IMR-90 (cell line): ENCODE results near the gene CALD1. TPM values are rescaled to one million over a fixed set of nuclear protein-coding genes. Genes with fewer than 3 reads are reported as not detected.

Experiments used
- ATAC-seq: fragments of 200-7000 bp; cut with Tn5 transposase; 2 replicates; pipeline ENCODE4 v1.9.1; 2020; ENCODE audit warnings: low read depth, mild to moderate bottlenecking, moderate library complexity
- BruUV-seq: library from RNA; stranded (reverse); fragments of 400-500 nt; replicated peaks from 2 replicates; lab custom pipeline; 2021; lab: Mats Ljungman, UMichigan
- CTCF ChIA-PET: fragments of 300-600 bp; formaldehyde crosslinking; extraction: SDS; loops from one replicate; lab custom pipeline; 2021; ENCODE audit warnings: antibody characterized with exemption; lab: Yijun Ruan, JAX
- POLR2A ChIA-PET: fragments of 300-600 bp; sonication (Branson Sonifier 250); formaldehyde crosslinking; loops from one replicate; lab custom pipeline; 2022; ENCODE audit warnings: antibody characterized with exemption; ENCODE audit not compliant: unreplicated experiment; lab: Charles Lee
- DNase-seq: peaks from one replicate; pipeline ENCODE4 v3.0.0; 2013
- H2AFZ ChIP-seq: replicated peaks from 2 replicates; pipeline ENCODE3; 2013; ENCODE audit warnings: low read length, mild to moderate bottlenecking; ENCODE audit not compliant: poor library complexity
- H2AK5ac ChIP-seq: 2 replicates; pipeline ENCODE4 v1.6.1; 2013; ENCODE audit warnings: low read depth, low read length, inconsistent platforms
- H2AK9ac ChIP-seq: replicated peaks from 2 replicates; pipeline ENCODE3; 2013; ENCODE audit warnings: mild to moderate bottlenecking, low read depth, low read length, moderate library complexity; ENCODE audit not compliant: poor library complexity
- H2BK120ac ChIP-seq: 2 replicates; pipeline ENCODE4 v1.6.1; 2013; ENCODE audit warnings: low read depth, low read length, inconsistent platforms
- H2BK15ac ChIP-seq: 3 replicates; pipeline ENCODE4 v1.6.1; 2013; ENCODE audit warnings: low read depth, low read length, inconsistent platforms
- H2BK20ac ChIP-seq: 2 replicates; pipeline ENCODE4 v1.6.1; 2013; ENCODE audit warnings: low read depth, mild to moderate bottlenecking, inconsistent platforms, low read length, moderate library complexity
- H2BK5ac ChIP-seq: 2 replicates; pipeline ENCODE4 v1.6.1; 2013; ENCODE audit warnings: mild to moderate bottlenecking, low read depth, low read length, inconsistent platforms; ENCODE audit not compliant: poor library complexity, severe bottlenecking
- H3K14ac ChIP-seq: replicated peaks from 2 replicates; pipeline ENCODE4 v1.6.1; 2013; ENCODE audit warnings: low read depth, low read length, inconsistent platforms
- H3K18ac ChIP-seq: 2 replicates; pipeline ENCODE4 v1.6.1; 2013; ENCODE audit warnings: low read depth, low read length, control low read depth
- H3K23ac ChIP-seq: 2 replicates; pipeline ENCODE4 v1.6.1; 2013; ENCODE audit warnings: low read depth, low read length, inconsistent platforms
- H3K27ac ChIP-seq: 2 replicates; pipeline ENCODE4 v1.5.1; 2013; ENCODE audit warnings: mild to moderate bottlenecking, control low read depth, low read length; ENCODE audit not compliant: insufficient read depth
- H3K27me3 ChIP-seq: 2 replicates; pipeline ENCODE4 v1.6.1; 2013; ENCODE audit warnings: low read length; ENCODE audit not compliant: control insufficient read depth, insufficient read depth
- H3K36me3 ChIP-seq: 2 replicates; pipeline ENCODE4 v1.6.1; 2013; ENCODE audit warnings: low read length, mixed read lengths; ENCODE audit not compliant: control insufficient read depth, insufficient read depth
- H3K4ac ChIP-seq: 2 replicates; pipeline ENCODE4 v1.6.1; 2013; ENCODE audit warnings: low read depth, low read length, inconsistent platforms
- H3K4me1 ChIP-seq: 2 replicates; pipeline ENCODE4 v1.6.1; 2013; ENCODE audit warnings: low read length, mixed read lengths; ENCODE audit not compliant: control insufficient read depth, insufficient read depth
- H3K4me2 ChIP-seq: 2 replicates; pipeline ENCODE4 v1.6.1; 2013; ENCODE audit warnings: low read depth, mild to moderate bottlenecking, control low read depth, low read length, moderate library complexity
- H3K4me3 ChIP-seq: 2 replicates; pipeline ENCODE4 v1.5.1; 2013; ENCODE audit warnings: low read depth, mild to moderate bottlenecking, control low read depth, low read length, moderate library complexity; ENCODE audit not compliant: insufficient read depth
- H3K56ac ChIP-seq: 2 replicates; pipeline ENCODE4 v1.6.1; 2013; ENCODE audit warnings: low read length, inconsistent platforms; ENCODE audit not compliant: insufficient read depth; ENCODE audit errors: extremely low read depth
- H3K79me1 ChIP-seq, 2 experiments: 2 replicates each; pipeline ENCODE4 v1.6.1; 2013; ENCODE audit warnings: low read length in 2 of 2, inconsistent platforms in 1 of 2, low read depth in 1 of 2
- H3K9ac ChIP-seq: 2 replicates; pipeline ENCODE4 v1.6.1; 2013; ENCODE audit warnings: low read depth, low read length, control low read depth
- H3K9me1 ChIP-seq: 2 replicates; pipeline ENCODE4 v1.6.1; 2013; ENCODE audit warnings: low read length, inconsistent platforms; ENCODE audit not compliant: insufficient read depth
- H3K9me3 ChIP-seq: 2 replicates; pipeline ENCODE4 v1.6.1; 2013; ENCODE audit warnings: low read length; ENCODE audit not compliant: control insufficient read depth, insufficient read depth
- H4K20me1 ChIP-seq: 2 replicates; pipeline ENCODE4 v1.6.1; 2013; ENCODE audit warnings: low read length, inconsistent platforms; ENCODE audit not compliant: insufficient read depth
- H4K5ac ChIP-seq: 2 replicates; pipeline ENCODE4 v1.6.1; 2013; ENCODE audit warnings: mild to moderate bottlenecking, low read depth, low read length, control low read depth
- H4K8ac ChIP-seq, 2 experiments: 2 replicates each; pipeline ENCODE4 v1.6.1; 2013; ENCODE audit warnings: low read depth in 2 of 2, low read length in 2 of 2, control low read depth in 1 of 2, inconsistent platforms in 1 of 2
- H4K91ac ChIP-seq: 2 replicates; pipeline ENCODE4 v1.6.1; 2013; ENCODE audit warnings: low read depth, low read length, inconsistent platforms; ENCODE audit not compliant: insufficient read depth
- BHLHE40 ChIP-seq: fragments of 150-350 bp; IDR thresholded peaks from 2 replicates; pipeline ENCODE4 v1.6.1; 2016; ENCODE audit warnings: mild to moderate bottlenecking, low read depth, low read length
- CEBPB ChIP-seq: IDR thresholded peaks from 2 replicates; pipeline ENCODE4 v1.6.1; 2012; ENCODE audit warnings: low read depth, low read length, improper control_type of control experiment
- FOS ChIP-seq: fragments of 150-350 bp; IDR thresholded peaks from 2 replicates; pipeline ENCODE4 v1.6.1; 2016; ENCODE audit warnings: low read depth, low read length
- NFE2L2 ChIP-seq: fragments of 150-350 bp; IDR thresholded peaks from 2 replicates; pipeline ENCODE4 v1.6.1; 2016; ENCODE audit warnings: low read depth, mild to moderate bottlenecking, low read length
- POLR2A ChIP-seq: IDR thresholded peaks from 2 replicates; pipeline ENCODE4 v1.6.1; 2012; ENCODE audit warnings: mild to moderate bottlenecking, low read depth, low read length
- RCOR1 ChIP-seq: IDR thresholded peaks from 2 replicates; pipeline ENCODE4 v1.6.1; 2012; ENCODE audit warnings: mild to moderate bottlenecking, low read length, improper control_type of control experiment; ENCODE audit not compliant: insufficient replicate concordance
- WGBS, 2 experiments: methylation state at CpG; one replicate each; pipeline versions ENCODE4 v1.1.5 to v1.1.7; 2013; ENCODE audit warnings: missing lambda C conversion rate in 2 of 2; ENCODE audit not compliant: insufficient read length in 1 of 2; ENCODE audit errors: extremely low coverage in 2 of 2; 5-methylcytosine and 5-hydroxymethylcytosine counted together
- dilution Hi-C: fragments of 300-500 bp; cut with HindIII; formaldehyde crosslinking; loops from one replicate; pipeline ENCODE4 v1.14.3; 2018; ENCODE audit warnings: low sequenced_read_pairs; ENCODE audit not compliant: unreplicated experiment
- in situ Hi-C: fragments of 300-500 bp; cut with MboI; formaldehyde crosslinking; loops from 3 replicates; pipeline ENCODE4 v1.14.3; 2019; ENCODE audit warnings: low sequenced_read_pairs, inconsistent platforms, mixed read lengths
- intact Hi-C: fragments of 100-400 bp; cut with micrococcal nuclease; formaldehyde crosslinking; loops from 2 replicates; pipeline ENCODE4 v1.10.0; 2022
- polyA plus RNA-seq, 3 experiments: library from polyadenylated mRNA; depleted of rRNA; stranded (reverse); fragments of >200 nt; gene quantifications; 2 replicates each; pipeline ENCODE4 v1.2.3, GENCODE V29; 2012; ENCODE audit warnings: low replicate concordance in 1 of 3
- total RNA-seq: library from RNA; depleted of rRNA; stranded (reverse); fragments of >200 nt; gene quantifications from 2 replicates; pipeline ENCODE4 v1.2.3, GENCODE V29; 2012
- TF ChIP-seq, protein P1 (sequence below): fragments of 150-350 bp; IDR thresholded peaks from 2 replicates; pipeline ENCODE4 v1.6.1; 2017; ENCODE audit warnings: mild to moderate bottlenecking, antibody characterized with exemption, low read length, low read depth
- TF ChIP-seq, protein P2 (sequence below): fragments of 150-350 bp; IDR thresholded peaks from 2 replicates; pipeline ENCODE4 v1.6.1; 2016; ENCODE audit warnings: low read depth, mild to moderate bottlenecking, low read length, moderate library complexity, borderline replicate concordance

CALD1 gene
- total and polyA plus RNA-seq, 2 of the 4 experiments (the other 2 are of a cell fraction) = 375 to 487 TPM

DNA sequence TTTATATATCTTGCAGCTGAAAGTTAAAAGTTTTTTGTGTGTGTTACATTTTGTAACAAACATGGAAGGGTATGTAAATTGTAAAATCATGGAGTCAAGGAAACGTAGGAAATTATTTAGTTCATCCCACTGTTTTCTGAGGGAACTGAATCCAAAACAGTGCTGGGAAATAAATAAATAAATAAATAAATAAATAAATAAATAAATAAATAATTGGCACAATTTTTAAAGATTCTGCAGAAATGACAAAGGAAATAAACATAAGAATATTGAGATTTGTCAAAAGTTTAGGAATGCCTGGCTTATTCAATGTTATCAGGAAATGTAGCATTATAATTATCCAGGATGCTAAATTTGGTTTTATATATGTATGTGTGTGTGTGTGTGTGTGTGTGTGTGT is 115.5 kb downstream of the CALD1 start:
- BruUV-seq = no TSS peak
- no peak overlapping the region for H2BK20ac ChIP-seq
- peaks cover 76% of the 10 kb centered on the region for H4K20me1 ChIP-seq
- H3K79me1 ChIP-seq = peaks cover 49 to 87% of the 10 kb centered on the region in 2 experiments; a peak in 3 of 4 replicates
- DNase-seq (no peak), ATAC-seq (no peak)
- no peak overlapping the region for H4K5ac ChIP-seq
- WGBS, 2 experiments = no CpG with 5 or more reads among the region's 1 CpG
- H4K8ac ChIP-seq = no peak overlapping the region
- peaks cover 24% of the 10 kb centered on the region for H3K36me3 ChIP-seq
- H3K56ac ChIP-seq = no peak overlapping the region
- H3K4me2 ChIP-seq = no peak overlapping the region
- H2AK5ac ChIP-seq = no peak overlapping the region
- H3K4ac ChIP-seq = no peak overlapping the region
- no peak overlapping the region for H3K4me3 ChIP-seq
- dilution Hi-C loops = no loop called here
- H2AFZ ChIP-seq = no peak overlapping the region
- no peak overlapping the region for H3K23ac ChIP-seq
- H2AK9ac ChIP-seq = no peak overlapping the region
- in situ Hi-C loops = no loop called here
- no peak overlapping the region for H3K9ac ChIP-seq
- H3K27ac ChIP-seq = no peak overlapping the region
- intact Hi-C loops = loop anchor here (5.0 kb wide), 1 partner anchor 68 kb away; no protein-coding TSS in a partner anchor
- no peaks in the 10 kb centered on the region for H3K27me3 ChIP-seq
- no peak overlapping the region for H2BK15ac ChIP-seq
- CTCF ChIA-PET = interaction anchor here (0.6 kb wide), 1 partner anchor 95 kb away, joined by 3 read pairs; no protein-coding TSS in a partner anchor
- no peak overlapping the region for H3K18ac ChIP-seq
- H2BK5ac ChIP-seq = no peak overlapping the region
- POLR2A ChIA-PET = no interaction called here
- no peak overlapping the region for H3K14ac ChIP-seq
- H4K91ac ChIP-seq = no peak overlapping the region
- no peak overlapping the region for H2BK120ac ChIP-seq
- TF ChIP-seq FOS (no peak), NFE2L2 (no peak), BHLHE40 (no peak), CEBPB (no peak), POLR2A (no peak), RCOR1 (no peak)
- TF ChIP-seq, protein P1, sequence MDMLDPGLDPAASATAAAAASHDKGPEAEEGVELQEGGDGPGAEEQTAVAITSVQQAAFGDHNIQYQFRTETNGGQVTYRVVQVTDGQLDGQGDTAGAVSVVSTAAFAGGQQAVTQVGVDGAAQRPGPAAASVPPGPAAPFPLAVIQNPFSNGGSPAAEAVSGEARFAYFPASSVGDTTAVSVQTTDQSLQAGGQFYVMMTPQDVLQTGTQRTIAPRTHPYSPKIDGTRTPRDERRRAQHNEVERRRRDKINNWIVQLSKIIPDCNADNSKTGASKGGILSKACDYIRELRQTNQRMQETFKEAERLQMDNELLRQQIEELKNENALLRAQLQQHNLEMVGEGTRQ = no peak
- TF ChIP-seq, protein P2, sequence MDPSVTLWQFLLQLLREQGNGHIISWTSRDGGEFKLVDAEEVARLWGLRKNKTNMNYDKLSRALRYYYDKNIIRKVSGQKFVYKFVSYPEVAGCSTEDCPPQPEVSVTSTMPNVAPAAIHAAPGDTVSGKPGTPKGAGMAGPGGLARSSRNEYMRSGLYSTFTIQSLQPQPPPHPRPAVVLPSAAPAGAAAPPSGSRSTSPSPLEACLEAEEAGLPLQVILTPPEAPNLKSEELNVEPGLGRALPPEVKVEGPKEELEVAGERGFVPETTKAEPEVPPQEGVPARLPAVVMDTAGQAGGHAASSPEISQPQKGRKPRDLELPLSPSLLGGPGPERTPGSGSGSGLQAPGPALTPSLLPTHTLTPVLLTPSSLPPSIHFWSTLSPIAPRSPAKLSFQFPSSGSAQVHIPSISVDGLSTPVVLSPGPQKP = no peak
- peaks cover 27% of the 10 kb centered on the region for H3K9me1 ChIP-seq
- peaks cover 4% of the 10 kb centered on the region; the same call in 1 of the 2 replicates for H3K9me3 ChIP-seq
- peaks cover 22% of the 10 kb centered on the region for H3K4me1 ChIP-seq
